ENCODE results near the gene PARS2.
A peak's percentile ranks its signal among the peaks of the same experiment; 100 is the strongest.
"Not testable (repeated sequence)": the region's sequence is repeated elsewhere in the genome, so short reads cannot be mapped to it uniquely, and the experiment has no call there.

Gene PARS2

DNA sequence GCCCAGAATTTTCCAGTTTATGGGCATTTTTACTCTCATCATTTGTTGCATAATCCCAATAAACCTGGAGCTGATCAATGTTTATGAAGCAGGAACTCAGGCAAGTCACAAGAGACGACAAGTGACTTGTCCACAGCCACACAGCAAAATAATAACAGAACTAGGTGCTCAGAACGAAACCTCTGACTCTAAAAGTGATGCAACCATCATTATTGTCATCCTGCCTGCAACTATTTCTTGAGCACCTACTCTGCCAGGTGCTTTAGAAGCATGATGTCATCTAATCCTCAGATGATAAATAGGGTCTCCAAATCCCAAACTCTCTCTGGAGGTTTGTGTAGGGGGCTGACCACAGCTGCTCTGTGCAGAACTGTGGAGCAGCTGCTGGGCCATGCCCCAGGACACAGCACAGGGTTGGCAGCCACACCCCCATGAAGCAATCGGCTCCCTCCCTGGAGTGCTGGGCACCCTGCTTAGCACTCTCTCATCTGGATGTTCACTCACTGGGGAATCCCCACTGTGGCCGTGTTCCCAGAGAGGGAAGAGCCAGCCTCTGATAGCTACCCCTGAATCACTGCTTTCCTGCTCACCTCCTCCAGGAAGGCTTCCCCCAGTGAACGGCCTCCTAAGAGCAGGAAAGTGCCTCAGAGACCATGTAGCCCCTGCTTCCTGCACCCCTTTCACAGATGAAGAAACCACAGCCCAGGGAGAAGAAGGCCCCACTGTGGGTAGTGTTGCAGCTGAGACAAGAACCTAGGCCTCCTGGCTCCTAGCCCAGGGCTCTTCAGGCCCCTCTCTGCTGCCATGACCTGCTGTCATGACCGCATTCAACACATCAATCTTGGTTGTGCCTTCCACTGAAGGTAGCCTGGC lies 34.7 kb upstream of the PARS2 start:
- no peak for DNase-seq

DNA sequence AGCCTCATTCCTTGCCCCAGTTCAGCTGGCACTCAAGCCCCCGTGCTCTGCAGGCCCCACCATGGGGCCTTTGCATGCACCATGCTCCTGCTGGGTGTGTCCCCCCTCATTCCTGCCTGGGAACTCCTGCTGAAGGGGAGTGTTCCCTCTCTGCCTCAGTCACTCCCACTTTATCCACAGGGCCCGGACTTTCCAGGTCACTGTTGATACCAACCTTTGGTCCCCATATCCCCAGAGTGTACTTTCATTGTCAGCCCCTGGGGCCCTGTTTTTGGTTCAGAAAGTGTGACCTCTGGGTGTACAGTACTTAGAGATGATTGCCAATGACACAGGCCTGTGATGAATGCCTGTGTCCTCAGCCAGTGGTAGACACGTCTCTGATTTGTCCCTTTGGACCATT lies 33.9 kb upstream of the PARS2 start:
- no peak for DNase-seq

GRCh38 chr1:54796902-54797301 lies 32.6 kb upstream of the PARS2 start:
- no peak for DNase-seq

GRCh38 chr1:54795841-54796468 lies 31.6 kb upstream of the PARS2 start:
- no peak for DNase-seq

GRCh38 chr1:54795356-54795665 lies 31.0 kb upstream of the PARS2 start:
- no peak for DNase-seq

- no peak for DNase-seq
These were observed 30.4 kb upstream of the PARS2 start for GRCh38 chr1:54794451-54795355.

GRCh38 chr1:54792686-54793282 lies 28.5 kb upstream of the PARS2 start:
- peak; percentile 84 for DNase-seq

DNA sequence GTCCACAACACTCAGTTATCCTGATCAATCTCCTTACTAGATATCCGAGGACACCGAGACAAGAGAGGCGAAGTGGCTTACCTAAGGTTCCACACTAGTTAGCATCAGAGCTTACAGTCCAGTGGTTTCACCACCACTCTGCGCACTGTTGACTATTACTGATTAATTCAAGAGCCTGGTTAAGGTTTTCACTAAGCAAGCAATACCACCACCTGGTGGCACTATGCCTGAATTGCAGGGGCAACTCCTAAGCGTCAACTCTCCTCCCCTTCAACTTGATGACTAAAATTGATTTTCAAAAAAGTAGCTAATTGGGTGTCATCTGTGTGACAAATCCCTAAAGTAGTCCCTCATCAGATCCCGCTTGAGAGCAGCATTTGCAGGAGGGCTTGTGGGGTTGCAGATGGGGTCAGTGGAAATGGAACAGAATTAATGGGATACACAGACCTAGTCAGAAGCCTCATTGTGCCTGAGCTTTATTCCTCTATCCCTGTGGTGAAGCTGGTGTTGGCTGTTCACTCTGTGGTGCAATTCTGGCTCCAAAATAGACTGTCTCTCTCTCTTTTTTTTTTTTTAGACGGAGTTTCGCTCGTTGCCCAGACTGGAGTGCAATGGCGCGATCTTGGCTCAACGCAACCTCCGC lies 27.7 kb upstream of the PARS2 start:
- DNase-seq, result no peak

DNA sequence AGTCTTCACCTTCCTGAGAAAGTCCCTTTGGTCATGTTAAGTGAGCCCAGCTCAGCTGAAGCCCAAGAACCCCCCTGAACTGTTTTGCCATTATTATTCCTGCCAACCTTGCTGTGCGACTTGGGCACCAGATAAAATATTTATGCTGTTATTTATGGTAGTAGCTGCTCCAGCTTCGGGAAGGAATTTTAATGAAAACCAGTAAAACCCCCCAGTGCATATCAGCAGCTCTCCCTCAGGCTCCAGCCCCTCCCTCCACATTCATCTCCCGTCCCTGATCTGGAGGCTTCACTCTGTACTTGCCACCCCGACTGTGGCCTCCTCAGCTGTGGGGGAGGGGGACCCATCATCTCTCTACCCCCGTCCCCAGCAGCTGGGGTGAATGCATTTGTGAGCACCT lies 24.1 kb upstream of the PARS2 start:
- DNase-seq, result no peak

DNA sequence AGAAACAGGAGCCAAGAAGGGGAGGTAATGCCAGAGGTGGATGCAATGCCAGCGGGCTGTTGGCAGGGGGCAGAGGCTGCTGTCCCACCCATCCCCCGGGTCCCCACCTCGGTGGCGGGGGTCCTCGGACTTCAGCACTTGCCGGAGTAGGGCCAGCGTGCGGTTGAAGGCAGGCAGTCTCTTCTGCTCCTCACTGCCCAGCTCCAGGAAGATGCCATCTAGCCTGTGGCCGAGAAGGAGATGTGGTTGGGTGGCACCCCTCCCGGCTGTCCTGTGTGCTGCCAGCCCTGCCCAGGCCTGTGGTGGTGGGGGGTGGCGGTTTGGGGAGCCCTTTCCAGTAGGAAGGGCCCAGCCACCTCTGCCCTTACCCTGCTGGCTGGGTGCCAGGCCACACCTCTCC lies 23.3 kb upstream of the PARS2 start:
- no peak for DNase-seq

GRCh38 chr1:54786778-54787177 lies 22.5 kb upstream of the PARS2 start:
- no peak for DNase-seq

GRCh38 chr1:54784066-54784465 lies 19.7 kb upstream of the PARS2 start:
- no peak for DNase-seq

GRCh38 chr1:54782588-54782987 lies 18.3 kb upstream of the PARS2 start:
- no peak for DNase-seq

DNA sequence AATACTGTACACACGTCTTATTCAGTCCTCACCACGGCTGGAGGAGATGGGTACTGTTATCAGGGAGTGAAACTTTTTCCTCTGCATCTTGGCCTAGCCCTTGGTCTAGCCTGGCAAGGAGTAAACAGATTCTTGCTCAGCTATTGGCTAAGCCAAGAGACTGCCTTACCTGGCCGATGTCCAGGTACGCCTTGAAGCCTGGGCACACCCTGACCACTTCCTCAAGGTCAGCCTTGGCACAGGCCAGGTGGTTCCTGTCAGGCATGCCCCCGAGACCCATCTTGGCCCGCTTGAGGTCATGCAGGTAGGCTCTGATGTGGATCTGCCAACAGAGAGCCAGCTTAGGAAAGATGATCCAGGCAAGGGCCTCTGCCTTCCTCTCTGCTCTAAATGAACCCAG lies 17.8 kb upstream of the PARS2 start:
- DNase-seq, result no peak

DNA sequence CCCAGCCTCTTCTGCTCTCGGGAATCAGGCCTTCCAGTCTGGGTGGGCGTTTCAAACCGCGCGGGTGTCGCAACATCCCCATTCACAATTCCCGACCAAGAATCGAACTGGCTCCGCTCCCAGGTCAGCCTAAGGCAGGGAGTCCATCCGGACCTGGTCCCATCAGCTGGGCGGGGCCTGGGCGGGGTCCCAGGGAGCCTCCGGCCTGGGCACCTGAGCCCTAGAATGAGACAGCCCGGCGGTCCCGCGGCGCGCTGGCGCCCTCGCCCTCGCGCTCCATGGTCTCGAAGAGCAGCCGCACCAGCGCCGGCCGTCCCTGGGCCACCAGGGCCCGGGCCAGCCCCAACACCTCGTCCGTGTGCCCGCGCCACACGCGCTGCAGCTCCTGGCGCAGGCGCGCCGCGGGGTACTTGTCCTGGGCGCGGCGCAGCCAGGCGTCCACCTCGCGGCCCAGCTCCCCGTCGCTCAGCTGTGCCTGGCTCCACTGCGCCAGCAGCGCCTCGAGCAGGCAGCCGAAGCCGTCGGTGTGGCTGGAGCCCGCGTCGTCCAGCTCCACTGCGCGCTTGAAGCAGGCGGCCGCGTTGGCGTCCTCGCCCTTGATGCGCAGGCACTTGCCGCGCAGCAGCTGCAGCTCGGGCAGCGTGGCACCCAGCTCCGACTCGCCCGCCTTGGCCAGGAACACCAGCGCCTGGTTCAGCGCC lies 16.9 kb upstream of the PARS2 start:
- DNase-seq, result peak; percentile 32

- DNase-seq, result no peak
These were observed 13.1 kb upstream of the PARS2 start for GRCh38 chr1:54777431-54777830.

DNA sequence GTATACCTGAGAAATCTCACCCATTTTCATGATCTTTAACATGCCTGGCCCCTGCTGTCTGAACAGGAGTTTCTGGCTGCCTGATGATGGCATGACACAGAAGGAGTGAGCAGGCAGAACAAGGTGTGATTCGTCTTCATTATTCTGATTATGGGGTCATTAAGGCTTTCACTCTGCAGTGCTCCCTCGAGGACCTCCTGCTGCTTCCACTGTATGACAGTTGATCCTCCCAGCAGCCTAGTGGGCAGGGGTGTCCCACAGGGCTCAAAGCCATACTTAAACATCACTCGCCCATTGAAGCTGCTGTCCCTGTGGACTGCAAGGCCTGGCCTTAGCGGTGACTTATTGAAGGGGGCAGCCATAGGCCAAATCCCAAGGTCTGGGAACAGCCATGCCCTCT lies 12.7 kb upstream of the PARS2 start:
- DNase-seq, result no peak

- DNase-seq, result not testable (repeated sequence)
These were observed 11.8 kb upstream of the PARS2 start for GRCh38 chr1:54775828-54776721.

DNA sequence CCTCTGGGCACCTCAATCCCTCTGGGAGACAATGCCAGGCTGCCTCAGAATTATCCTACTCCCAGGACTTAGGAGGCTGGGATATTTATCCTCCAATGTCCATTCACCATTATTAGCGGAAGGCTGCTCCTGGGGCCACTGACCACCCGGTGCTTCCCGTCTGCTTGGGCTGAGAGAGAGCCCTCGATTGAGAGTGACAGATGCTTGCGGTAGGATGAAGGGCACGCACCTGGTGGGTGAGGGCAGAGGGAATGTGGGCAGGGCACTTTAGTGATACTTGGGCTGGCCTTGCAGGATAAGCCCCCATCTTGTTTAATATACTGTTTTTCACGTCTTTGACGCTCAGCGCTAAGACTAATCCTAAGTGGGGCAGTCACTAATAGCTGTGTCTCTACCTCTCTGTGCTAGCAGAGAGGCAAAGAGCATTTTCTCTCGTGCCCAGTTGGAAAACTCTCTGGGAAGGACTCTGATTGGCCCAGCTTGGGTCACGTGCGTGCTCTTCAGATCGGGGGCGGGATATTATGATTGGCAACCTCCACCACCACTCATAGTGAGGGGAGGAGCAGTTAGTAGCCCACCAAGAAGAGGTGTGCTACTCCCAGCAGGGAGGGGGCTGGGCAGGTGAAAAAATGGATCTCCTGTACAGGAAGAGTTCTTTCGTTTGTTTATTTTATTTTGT lies 10.6 kb upstream of the PARS2 start:
- no peak for DNase-seq

GRCh38 chr1:54772951-54773350 lies 8.6 kb upstream of the PARS2 start:
- no peak for DNase-seq

Data from right hindlimb (tissue), 1 donor.